Uterus (tissue), 2 donors: ENCODE results near the gene OST4.

Source experiments
- CTCF ChIP-seq, 4 experiments: fragments of 200-600 bp in 2 of 4; fragments of 450-650 bp in 2 of 4; sonication (generic) in 2 of 4; IDR thresholded peaks; one replicate each; pipeline ENCODE4 v1.5.1; 2016 to 2019; ENCODE audit warnings: antibody characterized with exemption in 4 of 4, mild to moderate bottlenecking in 2 of 4, moderate library complexity in 1 of 4
- POLR2A ChIP-seq, 2 donors: fragments of 450-650 bp; IDR thresholded peaks; one replicate each; pipeline ENCODE4 v1.6.1; 2016; ENCODE audit warnings: antibody characterized with exemption in 2 of 2, mild to moderate bottlenecking in 1 of 2, moderate library complexity in 1 of 2

GRCh38 chr2:27086090-27086723 lies 14.8 kb upstream of the OST4 start:
- TF ChIP-seq CTCF (IDR thresholded peaks at IDR 0.05) (peak; percentile 66 to 98 (median 94)), POLR2A (IDR thresholded peaks at IDR 0.05) (peak; percentile 47 to 61)
